ENCODE results near the gene TMEM203. TPM values are rescaled to one million over a fixed set of nuclear protein-coding genes. Genes with fewer than 3 reads are reported as not detected.

TMEM203 gene
- total and polyA plus RNA-seq, 2 experiments from 2014 or later = 32.7 to 53.4 TPM

DNA sequence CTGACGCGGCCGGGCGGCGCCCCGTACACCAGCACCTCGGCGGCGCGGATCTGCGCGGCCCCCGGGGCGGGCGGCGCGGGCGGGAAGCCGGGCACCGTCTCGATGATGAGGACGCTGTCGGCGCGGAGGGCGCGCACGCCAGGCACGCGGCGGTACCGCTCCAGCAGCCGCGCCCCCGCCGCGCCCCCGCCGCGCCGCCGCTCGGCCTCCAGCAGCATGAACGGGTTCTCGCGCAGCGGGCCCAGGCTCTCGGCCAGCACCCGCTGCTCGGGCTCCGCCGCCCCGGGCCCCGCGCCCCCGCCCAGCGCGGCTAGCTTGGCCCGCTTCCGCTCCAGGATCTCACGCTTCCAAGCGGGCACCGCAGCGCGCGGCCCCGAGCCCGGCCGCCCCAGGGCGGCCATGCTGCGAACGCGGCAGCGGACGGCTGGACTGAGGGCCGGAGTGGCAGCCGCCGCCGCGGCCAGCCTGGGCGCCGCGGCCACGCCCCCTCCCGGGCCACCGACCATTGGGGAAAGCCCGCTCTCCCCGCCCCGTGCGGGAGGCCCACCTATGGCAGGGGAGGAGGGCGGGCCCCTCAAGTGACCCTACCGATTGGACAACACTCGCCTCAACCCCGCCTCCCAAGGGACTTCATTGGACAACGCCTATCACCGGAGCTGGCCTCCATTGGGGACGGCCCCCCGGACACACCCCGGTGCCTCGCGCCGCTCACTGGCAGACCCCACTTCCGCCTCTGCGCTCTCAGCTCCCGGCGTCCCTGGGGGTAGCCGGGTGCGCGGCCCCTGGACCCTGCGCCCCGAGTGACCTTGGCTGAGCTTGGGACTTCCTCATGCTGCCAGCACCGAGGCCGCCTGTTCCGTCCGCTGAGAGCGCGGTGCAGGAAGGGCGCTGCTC is 4.9 kb downstream of the TMEM203 start, which contains the start of gene TPRN:
TSS of gene TPRN (minus strand) at position 431 of the 894 bp plus-strand sequence. CDS start at position 401, 30 bp downstream.
- Mint-ChIP-seq H3K4me1 (peaks cover 26% of the 10 kb centered on the region), H3K9me3 (no peaks in the 10 kb centered on the region), H3K36me3 (ENCODE audit: low read depth) (no peaks in the 10 kb centered on the region; the same call in 2 of the 3 replicates), H3K27me3 (ENCODE audit: insufficient read depth, low read depth, poor library complexity) (peaks cover 12% of the 10 kb centered on the region), H3K4me3 (peak within 1 kb of the TSS; percentile 82), H3K27ac (peak within 1 kb of the TSS; percentile 86)
- H4K20me1 ChIP-seq (replicated peaks; ENCODE audit: insufficient read depth) = peaks cover 9% of the 10 kb centered on the region
- no peaks in the 10 kb centered on the region for H3K27me3 ChIP-seq (ENCODE audit: insufficient read depth)
- ATAC-seq (peak; percentile 90), DNase-seq (ENCODE audit: low spot score) (peak; percentile 100)
- H3K27ac ChIP-seq (ENCODE audit: low read depth) = peak within 1 kb of the TSS; percentile 72; the same call in 1 of the 2 replicates
- peak within 1 kb of the TSS; percentile 82 for H3K4me3 ChIP-seq
- no peaks in the 10 kb centered on the region for H3K36me3 ChIP-seq (ENCODE audit: insufficient read depth)
- H3K9me2 ChIP-seq (ENCODE audit: insufficient read depth) = no peaks in the 10 kb centered on the region
- H2AFZ ChIP-seq = peak within 1 kb of the TSS; percentile 52; the same call in 1 of the 2 replicates
- peaks cover 68% of the 10 kb centered on the region for H3K79me2 ChIP-seq (replicated peaks; ENCODE audit: insufficient read depth)
- H3K4me2 ChIP-seq = peak within 1 kb of the TSS; percentile 89
- H3K4me1 ChIP-seq (ENCODE audit: insufficient read depth) = peaks cover 21% of the 10 kb centered on the region
- TF ChIP-seq, protein P1, sequence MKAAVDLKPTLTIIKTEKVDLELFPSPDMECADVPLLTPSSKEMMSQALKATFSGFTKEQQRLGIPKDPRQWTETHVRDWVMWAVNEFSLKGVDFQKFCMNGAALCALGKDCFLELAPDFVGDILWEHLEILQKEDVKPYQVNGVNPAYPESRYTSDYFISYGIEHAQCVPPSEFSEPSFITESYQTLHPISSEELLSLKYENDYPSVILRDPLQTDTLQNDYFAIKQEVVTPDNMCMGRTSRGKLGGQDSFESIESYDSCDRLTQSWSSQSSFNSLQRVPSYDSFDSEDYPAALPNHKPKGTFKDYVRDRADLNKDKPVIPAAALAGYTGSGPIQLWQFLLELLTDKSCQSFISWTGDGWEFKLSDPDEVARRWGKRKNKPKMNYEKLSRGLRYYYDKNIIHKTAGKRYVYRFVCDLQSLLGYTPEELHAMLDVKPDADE (IDR thresholded peaks at IDR 0.05) = 0 out of 2 replicates have a peak, but pooled peaks have one; percentile 51
- TF ChIP-seq POLR2AphosphoS5 (IDR thresholded peaks at IDR 0.05; ENCODE audit: low read depth) (peak; percentile 99), CREB1 (CRISPR knock-in tag; IDR thresholded peaks at IDR 0.05; ENCODE audit: low read depth) (no peak)
- H3F3A ChIP-seq (replicated peaks; ENCODE audit: low read depth) = peaks cover 15% of the 10 kb centered on the region; the same call in 1 of the 2 replicates

DNA sequence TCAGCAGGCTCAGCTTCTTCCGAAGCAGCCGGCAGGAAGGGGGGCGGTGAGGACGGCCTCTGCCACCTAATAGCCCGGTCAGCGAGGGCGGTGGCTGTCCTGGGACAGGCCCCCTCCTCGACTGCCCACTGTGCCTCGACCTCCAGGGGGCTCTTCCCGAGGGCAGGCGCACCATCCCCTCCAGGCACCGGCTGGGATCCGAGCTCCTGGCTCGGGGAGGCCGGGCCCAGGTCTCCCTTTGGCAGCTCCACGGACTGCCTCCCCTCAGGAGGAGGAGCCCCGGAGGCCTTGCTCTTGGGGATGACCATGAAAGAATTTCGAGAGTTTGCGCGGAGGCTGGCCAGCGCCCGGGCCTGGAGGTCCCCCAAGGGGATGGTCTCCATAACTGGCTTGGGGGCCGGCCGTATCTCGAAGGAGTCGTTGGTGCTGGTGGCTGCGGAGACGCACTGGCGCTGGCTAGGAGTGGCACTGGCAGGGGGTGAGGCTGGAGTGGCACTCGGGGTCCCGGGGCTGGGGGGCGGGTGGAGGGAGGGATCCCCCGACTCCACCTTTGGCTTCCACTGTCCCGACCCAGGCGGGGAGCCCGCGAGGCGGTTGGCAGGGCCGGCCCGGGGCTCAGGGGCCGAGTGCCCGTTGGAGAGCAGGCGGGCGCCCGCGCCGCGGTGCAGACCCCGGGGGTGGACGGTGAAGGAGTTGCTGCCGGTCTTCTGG is 5.9 kb downstream of the TMEM203 start:
- TF ChIP-seq ZNF331 (CRISPR knock-in tag; IDR thresholded peaks at IDR 0.05; ENCODE audit: low read depth) (no peak), POLR2AphosphoS5 (IDR thresholded peaks at IDR 0.05; ENCODE audit: low read depth) (no peak), CREB1 (CRISPR knock-in tag; IDR thresholded peaks at IDR 0.05; ENCODE audit: low read depth) (no peak)
- TF ChIP-seq, protein P1 (IDR thresholded peaks at IDR 0.05) = no peak
- TF ChIP-seq, protein P2, sequence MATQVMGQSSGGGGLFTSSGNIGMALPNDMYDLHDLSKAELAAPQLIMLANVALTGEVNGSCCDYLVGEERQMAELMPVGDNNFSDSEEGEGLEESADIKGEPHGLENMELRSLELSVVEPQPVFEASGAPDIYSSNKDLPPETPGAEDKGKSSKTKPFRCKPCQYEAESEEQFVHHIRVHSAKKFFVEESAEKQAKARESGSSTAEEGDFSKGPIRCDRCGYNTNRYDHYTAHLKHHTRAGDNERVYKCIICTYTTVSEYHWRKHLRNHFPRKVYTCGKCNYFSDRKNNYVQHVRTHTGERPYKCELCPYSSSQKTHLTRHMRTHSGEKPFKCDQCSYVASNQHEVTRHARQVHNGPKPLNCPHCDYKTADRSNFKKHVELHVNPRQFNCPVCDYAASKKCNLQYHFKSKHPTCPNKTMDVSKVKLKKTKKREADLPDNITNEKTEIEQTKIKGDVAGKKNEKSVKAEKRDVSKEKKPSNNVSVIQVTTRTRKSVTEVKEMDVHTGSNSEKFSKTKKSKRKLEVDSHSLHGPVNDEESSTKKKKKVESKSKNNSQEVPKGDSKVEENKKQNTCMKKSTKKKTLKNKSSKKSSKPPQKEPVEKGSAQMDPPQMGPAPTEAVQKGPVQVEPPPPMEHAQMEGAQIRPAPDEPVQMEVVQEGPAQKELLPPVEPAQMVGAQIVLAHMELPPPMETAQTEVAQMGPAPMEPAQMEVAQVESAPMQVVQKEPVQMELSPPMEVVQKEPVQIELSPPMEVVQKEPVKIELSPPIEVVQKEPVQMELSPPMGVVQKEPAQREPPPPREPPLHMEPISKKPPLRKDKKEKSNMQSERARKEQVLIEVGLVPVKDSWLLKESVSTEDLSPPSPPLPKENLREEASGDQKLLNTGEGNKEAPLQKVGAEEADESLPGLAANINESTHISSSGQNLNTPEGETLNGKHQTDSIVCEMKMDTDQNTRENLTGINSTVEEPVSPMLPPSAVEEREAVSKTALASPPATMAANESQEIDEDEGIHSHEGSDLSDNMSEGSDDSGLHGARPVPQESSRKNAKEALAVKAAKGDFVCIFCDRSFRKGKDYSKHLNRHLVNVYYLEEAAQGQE (IDR thresholded peaks at IDR 0.05; ENCODE audit: unreplicated experiment) = no peak
- H3K9me3 Mint-ChIP-seq = no peaks in the 10 kb centered on the region; the same call in 2 of the 3 replicates
- Histone ChIP-seq H3K27me3 (ENCODE audit: insufficient read depth) (no peaks in the 10 kb centered on the region), H3F3A (replicated peaks; ENCODE audit: low read depth) (peaks cover 15% of the 10 kb centered on the region; the same call in 1 of the 2 replicates), H3K9me2 (ENCODE audit: insufficient read depth) (no peaks in the 10 kb centered on the region), H2AFZ (no peak overlapping the region), H4K20me1 (replicated peaks; ENCODE audit: insufficient read depth) (peaks cover 7% of the 10 kb centered on the region), H3K36me3 (ENCODE audit: insufficient read depth) (no peaks in the 10 kb centered on the region), H3K79me2 (replicated peaks; ENCODE audit: insufficient read depth) (peaks cover 69% of the 10 kb centered on the region), H3K4me2 (peak overlapping the region; percentile 87), H3K27ac (ENCODE audit: low read depth) (no peak overlapping the region), H3K4me1 (ENCODE audit: insufficient read depth) (peaks cover 19% of the 10 kb centered on the region), H3K4me3 (peak overlapping the region; percentile 55)
- H3K36me3 Mint-ChIP-seq (ENCODE audit: low read depth) = no peaks in the 10 kb centered on the region; the same call in 2 of the 3 replicates
- H3K4me1 Mint-ChIP-seq = peaks cover 32% of the 10 kb centered on the region
- no peak overlapping the region for H3K27ac Mint-ChIP-seq
- peak overlapping the region; percentile 82 for H3K4me3 Mint-ChIP-seq
- H3K27me3 Mint-ChIP-seq (ENCODE audit: insufficient read depth, low read depth, poor library complexity) = peaks cover 8% of the 10 kb centered on the region
- no peak for ATAC-seq
- peak; percentile 47 for DNase-seq (ENCODE audit: low spot score)
